Measurements from ENCODE around the gene DENND2C.

Gene DENND2C

DNA sequence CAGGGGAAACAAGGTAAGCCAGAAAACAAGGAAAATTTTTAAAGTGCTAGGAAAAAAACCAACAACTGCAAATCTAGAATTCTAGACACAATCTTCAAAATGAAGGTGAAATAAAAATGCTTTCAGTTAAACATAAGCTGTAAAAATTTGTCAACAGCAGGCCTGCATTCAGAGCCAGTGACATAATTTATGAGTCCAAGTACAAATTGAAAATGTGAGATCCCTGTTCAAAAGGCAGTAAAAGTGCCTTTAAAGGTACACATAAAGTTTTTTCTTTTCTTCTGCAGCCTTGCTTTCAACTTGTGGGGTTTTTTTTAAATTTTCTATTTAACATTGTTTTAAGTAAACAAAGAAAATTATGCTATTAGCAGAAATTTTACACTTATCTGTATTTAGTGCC lies 37.4 kb downstream of the DENND2C start:
- H3K36me3 ChIP-seq (ENCODE audit: control insufficient read depth, insufficient read depth, low read length) = no peaks in the 10 kb centered on the region
- H2AFZ ChIP-seq = no peak overlapping the region
- TF ChIP-seq, protein P1, sequence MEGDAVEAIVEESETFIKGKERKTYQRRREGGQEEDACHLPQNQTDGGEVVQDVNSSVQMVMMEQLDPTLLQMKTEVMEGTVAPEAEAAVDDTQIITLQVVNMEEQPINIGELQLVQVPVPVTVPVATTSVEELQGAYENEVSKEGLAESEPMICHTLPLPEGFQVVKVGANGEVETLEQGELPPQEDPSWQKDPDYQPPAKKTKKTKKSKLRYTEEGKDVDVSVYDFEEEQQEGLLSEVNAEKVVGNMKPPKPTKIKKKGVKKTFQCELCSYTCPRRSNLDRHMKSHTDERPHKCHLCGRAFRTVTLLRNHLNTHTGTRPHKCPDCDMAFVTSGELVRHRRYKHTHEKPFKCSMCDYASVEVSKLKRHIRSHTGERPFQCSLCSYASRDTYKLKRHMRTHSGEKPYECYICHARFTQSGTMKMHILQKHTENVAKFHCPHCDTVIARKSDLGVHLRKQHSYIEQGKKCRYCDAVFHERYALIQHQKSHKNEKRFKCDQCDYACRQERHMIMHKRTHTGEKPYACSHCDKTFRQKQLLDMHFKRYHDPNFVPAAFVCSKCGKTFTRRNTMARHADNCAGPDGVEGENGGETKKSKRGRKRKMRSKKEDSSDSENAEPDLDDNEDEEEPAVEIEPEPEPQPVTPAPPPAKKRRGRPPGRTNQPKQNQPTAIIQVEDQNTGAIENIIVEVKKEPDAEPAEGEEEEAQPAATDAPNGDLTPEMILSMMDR (IDR thresholded peaks at IDR 0.05) = no peak
- H3K27ac ChIP-seq = no peak overlapping the region
- H3K4me2 ChIP-seq (ENCODE audit: low read length) = no peak overlapping the region
- H3K9me3 ChIP-seq (ENCODE audit: control insufficient read depth, low read length) = no peaks in the 10 kb centered on the region
- H3K27me3 ChIP-seq (ENCODE audit: control insufficient read depth, insufficient read depth, low read length) = no peaks in the 10 kb centered on the region
- H3K9ac ChIP-seq = no peak overlapping the region
- H3K4me1 ChIP-seq = no peaks in the 10 kb centered on the region
- H3K4me3 ChIP-seq (ENCODE audit: low read depth, low read length) = no peak overlapping the region
- no peaks in the 10 kb centered on the region for H3K79me2 ChIP-seq

DNA sequence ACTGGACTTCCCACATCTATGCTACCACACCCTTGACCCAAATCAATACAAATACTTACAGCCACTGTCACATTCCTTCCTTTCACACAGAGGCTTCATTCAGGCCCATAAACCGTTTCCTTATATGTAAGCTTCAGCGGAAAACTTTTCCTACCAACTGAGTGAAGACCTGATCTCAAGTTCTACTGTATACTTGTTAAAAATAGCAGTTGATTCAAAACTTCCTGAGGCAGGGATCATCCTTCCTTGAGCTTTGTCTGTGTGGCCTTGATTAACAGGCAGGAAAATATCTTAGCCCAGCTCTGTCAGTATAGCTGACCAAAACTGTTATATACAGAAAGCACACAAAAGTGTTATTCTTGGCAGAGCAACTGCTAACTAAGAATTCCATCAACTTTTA lies 42.7 kb downstream of the DENND2C start:
- Histone ChIP-seq H3K79me2 (no peaks in the 10 kb centered on the region), H2AFZ (no peak overlapping the region), H3K9ac (no peak overlapping the region), H3K27me3 (ENCODE audit: control insufficient read depth, insufficient read depth, low read length) (no peaks in the 10 kb centered on the region), H3K4me3 (ENCODE audit: low read depth, low read length) (no peak overlapping the region), H3K4me2 (ENCODE audit: low read length) (no peak overlapping the region), H3K27ac (no peak overlapping the region), H3K4me1 (no peaks in the 10 kb centered on the region), H3K36me3 (ENCODE audit: control insufficient read depth, insufficient read depth, low read length) (no peaks in the 10 kb centered on the region), H3K9me3 (ENCODE audit: control insufficient read depth, low read length) (no peaks in the 10 kb centered on the region)
- TF ChIP-seq, protein P1 (IDR thresholded peaks at IDR 0.05) = no peak

DNA sequence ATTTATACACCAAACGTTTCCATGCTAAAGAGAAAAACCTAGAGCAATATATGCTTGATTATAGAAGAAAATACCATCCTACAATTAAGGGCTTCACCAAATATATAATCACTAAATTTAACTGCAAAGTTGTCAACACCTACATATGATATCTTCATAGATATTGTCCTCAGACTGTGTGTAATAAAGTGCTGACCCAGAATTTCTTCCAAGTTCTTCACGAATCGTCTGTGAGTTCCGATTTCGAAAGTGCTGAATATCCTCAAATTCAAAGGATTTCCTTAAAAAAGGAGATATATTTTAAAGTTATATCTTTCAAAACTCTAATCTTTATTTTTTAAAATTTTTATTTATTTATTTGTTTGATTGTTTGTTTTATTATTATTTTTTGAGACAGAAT lies 46.5 kb downstream of the DENND2C start:
- no peak overlapping the region for H3K9ac ChIP-seq
- no peak overlapping the region for H3K4me2 ChIP-seq (ENCODE audit: low read length)
- TF ChIP-seq, protein P1 (IDR thresholded peaks at IDR 0.05) = no peak
- H3K4me3 ChIP-seq (ENCODE audit: low read depth, low read length) = no peak overlapping the region
- H3K27ac ChIP-seq = no peak overlapping the region
- H3K9me3 ChIP-seq (ENCODE audit: control insufficient read depth, low read length) = no peaks in the 10 kb centered on the region
- no peaks in the 10 kb centered on the region for H3K36me3 ChIP-seq (ENCODE audit: control insufficient read depth, insufficient read depth, low read length)
- no peaks in the 10 kb centered on the region for H3K27me3 ChIP-seq (ENCODE audit: control insufficient read depth, insufficient read depth, low read length)
- H3K4me1 ChIP-seq = no peaks in the 10 kb centered on the region
- no peak overlapping the region for H2AFZ ChIP-seq
- no peaks in the 10 kb centered on the region for H3K79me2 ChIP-seq

DNA sequence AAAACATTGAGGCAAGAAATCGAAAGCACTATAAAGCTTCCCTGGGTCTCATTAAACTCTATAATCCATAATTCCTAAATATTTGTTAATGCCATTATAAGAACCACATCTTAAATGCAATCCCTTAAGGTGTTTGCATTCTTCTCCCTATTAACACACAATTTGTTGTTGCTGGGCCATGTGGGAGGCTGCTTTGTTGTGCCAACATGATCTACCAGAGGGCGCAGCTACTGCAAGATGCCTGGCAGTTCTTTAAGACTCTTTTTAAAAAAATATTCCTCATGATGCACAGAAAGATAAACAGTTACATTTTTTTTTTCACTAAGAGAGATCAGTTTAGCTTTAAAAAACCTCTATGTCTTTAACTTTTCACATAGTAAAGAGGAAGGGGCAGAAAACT lies 49.4 kb downstream of the DENND2C start:
- Histone ChIP-seq H3K9ac (no peak overlapping the region), H2AFZ (no peak overlapping the region), H3K4me1 (no peaks in the 10 kb centered on the region), H3K9me3 (ENCODE audit: control insufficient read depth, low read length) (no peaks in the 10 kb centered on the region), H3K4me2 (ENCODE audit: low read length) (no peak overlapping the region), H3K36me3 (ENCODE audit: control insufficient read depth, insufficient read depth, low read length) (no peaks in the 10 kb centered on the region), H3K27ac (no peak overlapping the region), H3K79me2 (no peaks in the 10 kb centered on the region), H3K27me3 (ENCODE audit: control insufficient read depth, insufficient read depth, low read length) (no peaks in the 10 kb centered on the region), H3K4me3 (ENCODE audit: low read depth, low read length) (no peak overlapping the region)
- TF ChIP-seq, protein P1 (IDR thresholded peaks at IDR 0.05) = no peak

DNA sequence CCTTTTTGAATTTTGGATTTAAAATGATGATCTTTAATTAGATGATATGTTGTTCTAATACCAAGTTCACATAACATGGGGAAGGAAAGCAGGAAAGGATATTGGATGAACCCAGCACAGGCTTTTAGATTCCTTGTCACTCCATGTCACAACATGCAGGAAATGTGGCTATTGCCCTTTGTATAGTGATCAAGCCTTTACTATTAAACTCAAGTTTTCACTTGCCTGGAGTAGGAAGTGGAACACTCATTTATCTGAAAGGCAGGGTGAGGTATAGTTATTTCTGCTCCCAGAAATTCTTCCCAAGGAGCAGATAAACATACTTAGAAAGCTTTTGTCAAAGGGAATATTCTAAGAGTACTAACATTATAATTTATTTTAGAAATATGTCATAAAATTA lies 51.2 kb downstream of the DENND2C start:
- Histone ChIP-seq H2AFZ (no peak overlapping the region), H3K36me3 (ENCODE audit: control insufficient read depth, insufficient read depth, low read length) (no peaks in the 10 kb centered on the region), H3K9ac (no peak overlapping the region), H3K79me2 (no peaks in the 10 kb centered on the region), H3K27ac (no peak overlapping the region), H3K4me3 (ENCODE audit: low read depth, low read length) (no peak overlapping the region), H3K4me2 (ENCODE audit: low read length) (no peak overlapping the region), H3K27me3 (ENCODE audit: control insufficient read depth, insufficient read depth, low read length) (no peaks in the 10 kb centered on the region), H3K4me1 (no peaks in the 10 kb centered on the region), H3K9me3 (ENCODE audit: control insufficient read depth, low read length) (no peaks in the 10 kb centered on the region)
- TF ChIP-seq, protein P1 (IDR thresholded peaks at IDR 0.05) = no peak
